ENCODE results near the gene ITPR1.

The ITPR1 gene

DNA sequence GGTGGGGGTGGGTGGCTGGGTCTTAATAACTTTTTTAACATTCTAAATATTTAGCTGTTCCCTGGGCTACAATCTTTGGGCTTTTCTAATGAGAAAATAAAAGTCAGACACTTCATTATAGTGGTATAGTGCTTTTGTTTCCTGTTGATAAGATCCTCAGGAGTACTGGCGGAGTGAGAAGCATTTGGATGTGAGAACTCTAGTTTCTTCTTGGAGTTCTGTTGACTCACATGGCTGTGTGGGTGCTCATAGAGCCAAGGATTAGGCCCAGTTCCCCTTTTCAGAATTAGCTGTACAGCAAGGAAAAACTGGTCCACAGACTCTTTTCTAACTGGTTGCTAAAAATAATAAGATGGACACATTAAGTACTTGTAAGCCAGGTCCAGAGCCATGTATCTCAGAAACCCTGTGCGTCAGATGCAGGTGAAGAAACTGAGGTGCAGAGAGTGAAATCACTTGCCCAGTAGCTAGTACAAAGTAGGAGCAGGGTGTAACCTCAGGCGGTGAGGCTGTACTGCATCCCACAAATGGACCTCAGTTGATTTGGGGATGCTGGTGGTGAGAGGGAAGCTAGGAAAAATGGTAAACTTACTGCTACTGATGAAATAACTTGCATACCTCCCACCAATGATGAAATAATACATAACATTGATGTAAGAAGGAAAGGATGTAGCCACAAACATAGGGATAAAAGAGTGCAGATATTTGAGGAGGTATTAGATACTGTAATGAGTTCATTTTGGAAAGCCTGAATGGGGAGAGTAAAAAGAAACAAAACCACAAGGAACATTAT lies 2.3 kb downstream of the ITPR1 start:
- TF ChIP-seq FOXP2 (optimal IDR thresholded peaks at IDR 0.05; ENCODE audit: borderline replicate concordance, extremely low read depth, extremely low read length, insufficient read depth) (no peak), POLR2AphosphoS5 (IDR thresholded peaks at IDR 0.05; ENCODE audit: low read depth, low read length) (no peak), SIN3A (IDR thresholded peaks at IDR 0.05; ENCODE audit: borderline replicate concordance, insufficient read depth, low read length) (no peak), TAF1 (IDR thresholded peaks at IDR 0.05; ENCODE audit: borderline replicate concordance, insufficient read depth, low read length) (no peak)
- TF ChIP-seq, protein P1, sequence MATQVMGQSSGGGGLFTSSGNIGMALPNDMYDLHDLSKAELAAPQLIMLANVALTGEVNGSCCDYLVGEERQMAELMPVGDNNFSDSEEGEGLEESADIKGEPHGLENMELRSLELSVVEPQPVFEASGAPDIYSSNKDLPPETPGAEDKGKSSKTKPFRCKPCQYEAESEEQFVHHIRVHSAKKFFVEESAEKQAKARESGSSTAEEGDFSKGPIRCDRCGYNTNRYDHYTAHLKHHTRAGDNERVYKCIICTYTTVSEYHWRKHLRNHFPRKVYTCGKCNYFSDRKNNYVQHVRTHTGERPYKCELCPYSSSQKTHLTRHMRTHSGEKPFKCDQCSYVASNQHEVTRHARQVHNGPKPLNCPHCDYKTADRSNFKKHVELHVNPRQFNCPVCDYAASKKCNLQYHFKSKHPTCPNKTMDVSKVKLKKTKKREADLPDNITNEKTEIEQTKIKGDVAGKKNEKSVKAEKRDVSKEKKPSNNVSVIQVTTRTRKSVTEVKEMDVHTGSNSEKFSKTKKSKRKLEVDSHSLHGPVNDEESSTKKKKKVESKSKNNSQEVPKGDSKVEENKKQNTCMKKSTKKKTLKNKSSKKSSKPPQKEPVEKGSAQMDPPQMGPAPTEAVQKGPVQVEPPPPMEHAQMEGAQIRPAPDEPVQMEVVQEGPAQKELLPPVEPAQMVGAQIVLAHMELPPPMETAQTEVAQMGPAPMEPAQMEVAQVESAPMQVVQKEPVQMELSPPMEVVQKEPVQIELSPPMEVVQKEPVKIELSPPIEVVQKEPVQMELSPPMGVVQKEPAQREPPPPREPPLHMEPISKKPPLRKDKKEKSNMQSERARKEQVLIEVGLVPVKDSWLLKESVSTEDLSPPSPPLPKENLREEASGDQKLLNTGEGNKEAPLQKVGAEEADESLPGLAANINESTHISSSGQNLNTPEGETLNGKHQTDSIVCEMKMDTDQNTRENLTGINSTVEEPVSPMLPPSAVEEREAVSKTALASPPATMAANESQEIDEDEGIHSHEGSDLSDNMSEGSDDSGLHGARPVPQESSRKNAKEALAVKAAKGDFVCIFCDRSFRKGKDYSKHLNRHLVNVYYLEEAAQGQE (IDR thresholded peaks at IDR 0.05; ENCODE audit: insufficient read depth in 1 of 2, low read depth in 2 of 2, low read length in 2 of 2): no peak

DNA sequence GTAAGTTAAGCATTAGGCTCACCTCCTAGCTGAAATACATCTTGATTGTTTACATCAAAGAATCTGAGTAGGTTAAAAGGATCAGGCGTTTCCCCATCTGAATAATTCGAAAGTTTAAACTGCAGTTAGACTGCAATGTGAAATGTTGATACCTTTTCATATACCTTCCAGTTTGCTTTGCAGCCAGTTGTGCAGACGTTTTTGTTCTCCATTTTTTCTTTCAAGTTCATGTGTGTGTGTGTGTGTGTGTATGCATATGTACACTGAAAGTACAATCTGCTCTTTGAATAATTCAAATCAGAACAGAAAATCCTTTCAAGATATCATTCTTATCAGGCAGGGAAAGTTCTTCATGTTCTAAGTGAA lies 2.9 kb downstream of the ITPR1 start:
- TF ChIP-seq, protein P1 (IDR thresholded peaks at IDR 0.05; ENCODE audit: insufficient read depth in 1 of 2, low read depth in 2 of 2, low read length in 2 of 2): no peak
- TF ChIP-seq TAF1 (IDR thresholded peaks at IDR 0.05; ENCODE audit: borderline replicate concordance, insufficient read depth, low read length): no peak
- TF ChIP-seq POLR2AphosphoS5 (IDR thresholded peaks at IDR 0.05; ENCODE audit: low read depth, low read length): no peak
- TF ChIP-seq FOXP2 (optimal IDR thresholded peaks at IDR 0.05; ENCODE audit: borderline replicate concordance, extremely low read depth, extremely low read length, insufficient read depth): no peak
- TF ChIP-seq SIN3A (IDR thresholded peaks at IDR 0.05; ENCODE audit: borderline replicate concordance, insufficient read depth, low read length): no peak

DNA sequence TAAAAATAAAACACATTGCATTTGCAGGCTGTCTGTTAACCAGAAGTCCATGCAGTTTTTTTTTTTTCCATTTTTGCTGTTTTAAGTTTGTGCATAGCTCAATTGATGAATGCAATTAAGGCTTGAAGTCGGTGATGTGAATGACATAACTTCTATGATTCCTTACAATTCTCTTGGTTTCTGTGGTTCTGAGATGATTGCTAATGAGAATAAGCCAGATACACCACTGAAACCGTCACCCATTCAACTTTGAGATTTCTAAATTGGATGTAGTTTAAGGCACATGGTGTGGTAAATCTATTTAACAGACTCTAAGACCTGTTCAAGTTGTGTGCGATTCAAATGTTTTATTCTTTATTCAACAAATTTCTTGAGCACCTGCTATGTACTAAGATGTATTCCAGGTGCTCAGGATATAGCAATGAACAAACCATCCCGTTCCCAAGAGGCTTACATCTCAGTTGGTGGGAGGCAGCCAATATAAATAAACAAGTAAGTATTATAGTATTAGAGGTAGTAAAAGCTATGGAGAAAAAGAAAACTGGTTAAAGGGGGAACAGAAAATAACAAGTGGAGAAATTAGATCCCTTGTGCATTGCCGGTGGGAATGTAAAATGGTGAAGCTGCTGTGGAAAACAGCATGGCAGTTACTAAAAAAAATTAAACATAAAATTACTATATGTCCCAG lies 4.0 kb downstream of the ITPR1 start:
- no peak for TF ChIP-seq POLR2AphosphoS5 (IDR thresholded peaks at IDR 0.05; ENCODE audit: low read depth, low read length)
- TF ChIP-seq, protein P1 (IDR thresholded peaks at IDR 0.05; ENCODE audit: insufficient read depth in 1 of 2, low read depth in 2 of 2, low read length in 2 of 2): no peak

- TF ChIP-seq TAF1 (IDR thresholded peaks at IDR 0.05; ENCODE audit: borderline replicate concordance, insufficient read depth, low read length) (no peak), POLR2AphosphoS5 (IDR thresholded peaks at IDR 0.05; ENCODE audit: low read depth, low read length) (no peak), SIN3A (IDR thresholded peaks at IDR 0.05; ENCODE audit: borderline replicate concordance, insufficient read depth, low read length) (no peak), FOXP2 (optimal IDR thresholded peaks at IDR 0.05; ENCODE audit: borderline replicate concordance, extremely low read depth, extremely low read length, insufficient read depth) (no peak)
- TF ChIP-seq, protein P1 (IDR thresholded peaks at IDR 0.05; ENCODE audit: insufficient read depth in 1 of 2, low read depth in 2 of 2, low read length in 2 of 2): no peak
Measured at GRCh38 chr3:4497843-4498324, 4.7 kb downstream of the ITPR1 start.

Data from PFSK-1 (cell line).